HepG2 (cell line): ENCODE results near the gene SDK1. TPM values are rescaled to one million over a fixed set of nuclear protein-coding genes. Genes with fewer than 3 reads are reported as not detected.

Source experiments
- ATAC-seq: fragments of 200-7000 bp; cut with Tn5 transposase; 3 replicates; pipeline ENCODE4 v1.9.1; 2020; ENCODE audit warnings: mild to moderate bottlenecking, moderate library complexity
- BruUV-seq: library from RNA; stranded (reverse); fragments of 400-500 nt; replicated peaks from 2 replicates; lab custom pipeline; 2021; lab: Mats Ljungman, UMichigan
- CTCF ChIA-PET: fragments of 300-600 bp; formaldehyde crosslinking; extraction: SDS; loops from one replicate; lab custom pipeline; 2021; ENCODE audit warnings: low total read pairs, inconsistent platforms, low intra/inter-chr PET ratio; lab: Yijun Ruan, JAX
- POLR2A ChIA-PET: fragments of 350-600 bp; sonication (Branson Sonifier 250); formaldehyde crosslinking; loops from one replicate; lab custom pipeline; 2020; ENCODE audit warnings: antibody characterized with exemption, inconsistent platforms; lab: Yijun Ruan, JAX
- DNase-seq: peaks from one replicate; pipeline ENCODE4 v3.0.0-alpha.2; 2015; ENCODE audit warnings: low spot score
- FAIRE-seq: peaks from 3 replicates; lab custom pipeline; 2011; peaks lifted over from hg19 to GRCh38; lab: Jason Lieb, UNC
- H2AFZ ChIP-seq: one replicate; pipeline ENCODE4 v1.6.1; 2011; ENCODE audit warnings: low read length, inconsistent platforms
- H3K27ac ChIP-seq: fragments of 300-600 bp; 3 replicates; pipeline ENCODE4 v1.8.0; 2011; ENCODE audit warnings: mixed run types, mild to moderate bottlenecking, mixed read lengths, low read length, inconsistent platforms; ENCODE audit not compliant: insufficient read depth; ENCODE audit errors: extremely low read length
- H3K27me3 ChIP-seq, 2 experiments: fragments of 200-600 bp in 1 of 2; 2 replicates in 1 of 2; 3 replicates in 1 of 2; pipeline versions ENCODE4 v1.6.0 to v1.8.0; 2011; ENCODE audit warnings: low read length in 2 of 2, mild to moderate bottlenecking in 2 of 2, moderate library complexity in 2 of 2, inconsistent platforms in 1 of 2; ENCODE audit not compliant: insufficient read depth in 2 of 2, control insufficient read depth in 1 of 2
- H3K36me3 ChIP-seq, 2 experiments: fragments of 200-600 bp in 1 of 2; replicated peaks in 1 of 2; 2 replicates in 1 of 2; 3 replicates in 1 of 2; pipeline versions ENCODE4 v1.5.1 to v1.8.0; 2011; ENCODE audit warnings: low read length in 2 of 2, inconsistent platforms in 1 of 2; ENCODE audit not compliant: insufficient read depth in 2 of 2, control insufficient read depth in 1 of 2
- H3K4me1 ChIP-seq: 2 replicates; pipeline ENCODE4 v1.5.1; 2012; ENCODE audit warnings: low read length, inconsistent platforms; ENCODE audit not compliant: insufficient read depth
- H3K4me2 ChIP-seq: 2 replicates; pipeline ENCODE4 v1.6.0; 2011; ENCODE audit warnings: low read depth, low read length, inconsistent platforms
- H3K4me3 ChIP-seq, 3 experiments: fragments of 200-600 bp in 1 of 3; sonication (generic), shearing (Covaris generic) in 1 of 3; replicated peaks in 1 of 3; 2 replicates each; pipeline ENCODE4 v1.5.1; 2011 to 2016; ENCODE audit warnings: low read length in 3 of 3, inconsistent platforms in 2 of 3, low read depth in 2 of 3, mild to moderate bottlenecking in 2 of 3, control low read depth in 1 of 3, mixed read lengths in 1 of 3; ENCODE audit not compliant: insufficient read depth in 1 of 3
- H3K79me2 ChIP-seq: one replicate; pipeline ENCODE4 v1.6.1; 2011; ENCODE audit warnings: low read length, inconsistent platforms; ENCODE audit not compliant: insufficient read depth
- H3K9ac ChIP-seq: 2 replicates; pipeline ENCODE4 v1.6.0; 2011; ENCODE audit warnings: mild to moderate bottlenecking, low read depth, low read length, inconsistent platforms; ENCODE audit not compliant: insufficient read depth
- H3K9me3 ChIP-seq: 2 replicates; pipeline ENCODE4 v1.5.1; 2012; ENCODE audit warnings: mild to moderate bottlenecking, low read length
- H4K20me1 ChIP-seq: 2 replicates; pipeline ENCODE4 v1.6.0; 2011; ENCODE audit warnings: inconsistent platforms, mild to moderate bottlenecking, low read length, moderate library complexity; ENCODE audit not compliant: insufficient read depth
- ARNTL ChIP-seq: sonication (generic); formaldehyde crosslinking; IDR thresholded peaks from 2 replicates; pipeline ENCODE4 v1.4.0; 2020; ENCODE audit warnings: mild to moderate bottlenecking, missing genetic modification reagents
- CENPT ChIP-seq: sonication (generic); formaldehyde crosslinking; IDR thresholded peaks from 2 replicates; pipeline ENCODE4 v1.8.0; 2022; ENCODE audit warnings: low read depth, mild to moderate bottlenecking, moderate library complexity, missing genetic modification reagents
- HIVEP1 ChIP-seq: sonication (generic); formaldehyde crosslinking; IDR thresholded peaks from 2 replicates; pipeline ENCODE4 v1.4.0; 2020; ENCODE audit warnings: mild to moderate bottlenecking, missing genetic modification reagents
- HOXA3 ChIP-seq: sonication (generic); formaldehyde crosslinking; IDR thresholded peaks from 2 replicates; pipeline ENCODE4 v1.5.0; 2020; ENCODE audit warnings: missing genetic modification reagents
- JARID2 ChIP-seq: sonication (generic); formaldehyde crosslinking; IDR thresholded peaks from 2 replicates; pipeline ENCODE4 v1.8.1; 2023; ENCODE audit warnings: missing genetic modification reagents, inconsistent platforms; ENCODE audit not compliant: insufficient replicate concordance
- KAT7 ChIP-seq: IDR thresholded peaks from 2 replicates; pipeline ENCODE4 v1.6.1; 2018; ENCODE audit warnings: borderline replicate concordance, missing compliant biosample characterization
- ONECUT2 ChIP-seq: sonication (generic); formaldehyde crosslinking; IDR thresholded peaks from 2 replicates; pipeline ENCODE4 v1.4.0; 2020; ENCODE audit warnings: missing genetic modification reagents
- PHF5A ChIP-seq: IDR thresholded peaks from one replicate; pipeline ENCODE4 v1.6.1; 2018; ENCODE audit warnings: low read depth, missing genetic modification reagents; ENCODE audit not compliant: unreplicated experiment
- ZMAT3 ChIP-seq: sonication (generic); formaldehyde crosslinking; conservative IDR thresholded peaks from 2 replicates; pipeline ENCODE4 v1.7.0; 2021; ENCODE audit warnings: missing genetic modification reagents
- ZNF234 ChIP-seq: sonication (generic); formaldehyde crosslinking; conservative IDR thresholded peaks from 2 replicates; pipeline ENCODE4 v1.5.1; 2020; ENCODE audit warnings: mild to moderate bottlenecking, missing genetic modification reagents
- ZNF644 ChIP-seq: IDR thresholded peaks from 2 replicates; pipeline ENCODE4 v1.6.1; 2016; ENCODE audit warnings: low read depth
- WGBS: methylation state at CpG from one replicate; pipeline ENCODE4 v1.1.6; 2017; ENCODE audit warnings: low lambda C conversion rate; 5-methylcytosine and 5-hydroxymethylcytosine counted together
- in situ Hi-C: cut with HindIII; loops from 2 replicates; pipeline ENCODE4 v1.10.0; 2017; ENCODE audit warnings: low pct_unique_long_range_greater_than_20kb; ENCODE audit not compliant: extremely low pct_ligation_motif_present
- intact Hi-C: fragments of 100-400 bp; cut with micrococcal nuclease; formaldehyde crosslinking; loops from one replicate; pipeline ENCODE4 v1.10.0; 2022; ENCODE audit not compliant: unreplicated experiment
- polyA plus RNA-seq, 8 experiments: library from polyadenylated mRNA; depleted of rRNA in 3 of 8; stranded (reverse) in 7 of 8; unstranded in 1 of 8; fragments of >200 nt; fragmentation: Illumina TruSeq in 4 of 8; extraction: Trizol in 4 of 8; gene quantifications; 2 replicates each; pipeline versions ENCODE4 v1.2.1 to v1.2.3, GENCODE V29; 2011 to 2016; ENCODE audit warnings: low read depth in 4 of 8, missing spikeins in 1 of 8, mixed read lengths in 1 of 8; ENCODE audit not compliant: insufficient read depth in 1 of 8
- total RNA-seq, 5 experiments: library from RNA; depleted of rRNA; stranded (reverse); fragments of >200 nt; fragmentation: Illumina TruSeq; extraction: Trizol; gene quantifications; 2 replicates each; pipeline ENCODE4 v1.2.3, GENCODE V29; 2016; ENCODE audit warnings: low read depth in 1 of 5
- TF ChIP-seq, protein P1 (sequence below): IDR thresholded peaks from 2 replicates; pipeline ENCODE4 v1.6.1; 2016; ENCODE audit warnings: low read depth, borderline replicate concordance
- TF ChIP-seq, protein P2 (sequence below): sonication (generic); formaldehyde crosslinking; IDR thresholded peaks from 2 replicates; pipeline ENCODE4 v1.5.0; 2020; ENCODE audit warnings: missing genetic modification reagents, mild to moderate bottlenecking, borderline replicate concordance
- TF ChIP-seq, protein P3 (sequence below): sonication (generic); formaldehyde crosslinking; IDR thresholded peaks from one replicate; pipeline ENCODE4 v1.5.1; 2020; ENCODE audit warnings: mild to moderate bottlenecking, missing genetic modification reagents; ENCODE audit errors: not compliant biosample characterization

The SDK1 gene
- total and polyA plus RNA-seq, 2 of the 13 experiments (the other 11 are each of a cell fraction or from before 2014, with no cell fraction given), result 0.35 to 2.4 TPM

DNA sequence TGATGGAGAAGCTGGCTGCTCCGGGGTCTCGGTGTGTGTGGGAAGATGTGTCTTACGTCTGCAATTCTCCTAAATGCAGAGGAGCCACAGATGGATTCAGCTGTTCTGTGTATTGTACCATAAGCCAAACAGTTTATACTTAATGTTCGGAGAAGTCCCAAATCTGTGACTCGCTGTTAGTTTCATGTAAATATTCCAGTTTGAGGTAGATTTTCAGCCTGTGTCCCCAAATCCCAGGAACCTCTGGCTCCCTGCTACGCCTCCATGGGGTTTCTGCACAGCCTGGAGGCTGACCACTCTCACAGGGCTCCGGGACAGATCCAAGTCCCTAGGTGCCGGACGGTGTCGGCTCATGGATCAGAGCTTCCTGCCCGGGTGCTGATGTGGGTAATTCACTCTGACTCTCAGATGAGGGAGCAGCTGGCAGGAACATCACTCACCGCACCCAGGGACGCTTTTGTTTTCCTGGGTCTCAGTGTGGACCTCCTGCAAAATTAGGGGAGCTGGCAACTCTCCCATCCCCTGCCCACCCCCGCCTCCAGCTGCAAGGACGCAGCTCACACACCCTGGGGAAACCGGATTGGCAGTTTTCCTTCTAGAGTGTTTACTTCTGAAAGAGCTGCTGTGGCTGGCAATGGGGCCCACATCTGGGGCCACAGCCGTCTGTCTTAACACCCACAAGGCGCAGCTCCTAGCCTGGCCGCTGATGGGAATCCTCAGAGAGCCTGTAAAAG is 960.0 kb downstream of the SDK1 start:
- no peaks in the 10 kb centered on the region for H3K4me1 ChIP-seq
- CTCF ChIA-PET, result no interaction called here
- FAIRE-seq (no peak), DNase-seq (no peak), ATAC-seq (no peak)
- H3K36me3 ChIP-seq, result no peaks in the 10 kb centered on the region
- 80% methylated on average over 14 of the region's 19 CpGs for WGBS
- no TSS peak for BruUV-seq
- TF ChIP-seq CENPT (CRISPR knock-in tag) (no peak), JARID2 (CRISPR knock-in tag) (no peak), HIVEP1 (CRISPR knock-in tag) (no peak), ARNTL (CRISPR knock-in tag) (no peak), ZMAT3 (CRISPR knock-in tag) (no peak), HOXA3 (no peak), PHF5A (CRISPR knock-in tag) (no peak), ZNF234 (no peak), ZNF644 (CRISPR knock-in tag) (no peak), ONECUT2 (CRISPR knock-in tag) (no peak), KAT7 (CRISPR knock-in tag) (no peak)
- TF ChIP-seq, protein P1, sequence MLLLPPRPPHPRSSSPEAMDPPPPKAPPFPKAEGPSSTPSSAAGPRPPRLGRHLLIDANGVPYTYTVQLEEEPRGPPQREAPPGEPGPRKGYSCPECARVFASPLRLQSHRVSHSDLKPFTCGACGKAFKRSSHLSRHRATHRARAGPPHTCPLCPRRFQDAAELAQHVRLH (CRISPR knock-in tag), result no peak
- TF ChIP-seq, protein P2, sequence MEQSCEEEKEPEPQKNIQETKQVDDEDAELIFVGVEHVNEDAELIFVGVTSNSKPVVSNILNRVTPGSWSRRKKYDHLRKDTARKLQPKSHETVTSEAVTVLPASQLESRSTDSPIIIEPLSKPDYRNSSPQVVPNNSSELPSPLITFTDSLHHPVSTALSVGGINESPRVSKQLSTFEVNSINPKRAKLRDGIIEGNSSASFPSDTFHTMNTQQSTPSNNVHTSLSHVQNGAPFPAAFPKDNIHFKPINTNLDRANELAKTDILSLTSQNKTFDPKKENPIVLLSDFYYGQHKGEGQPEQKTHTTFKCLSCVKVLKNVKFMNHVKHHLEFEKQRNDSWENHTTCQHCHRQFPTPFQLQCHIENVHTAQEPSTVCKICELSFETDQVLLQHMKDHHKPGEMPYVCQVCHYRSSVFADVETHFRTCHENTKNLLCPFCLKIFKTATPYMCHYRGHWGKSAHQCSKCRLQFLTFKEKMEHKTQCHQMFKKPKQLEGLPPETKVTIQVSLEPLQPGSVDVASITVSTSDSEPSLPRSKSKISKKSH (CRISPR knock-in tag), result no peak
- TF ChIP-seq, protein P3, sequence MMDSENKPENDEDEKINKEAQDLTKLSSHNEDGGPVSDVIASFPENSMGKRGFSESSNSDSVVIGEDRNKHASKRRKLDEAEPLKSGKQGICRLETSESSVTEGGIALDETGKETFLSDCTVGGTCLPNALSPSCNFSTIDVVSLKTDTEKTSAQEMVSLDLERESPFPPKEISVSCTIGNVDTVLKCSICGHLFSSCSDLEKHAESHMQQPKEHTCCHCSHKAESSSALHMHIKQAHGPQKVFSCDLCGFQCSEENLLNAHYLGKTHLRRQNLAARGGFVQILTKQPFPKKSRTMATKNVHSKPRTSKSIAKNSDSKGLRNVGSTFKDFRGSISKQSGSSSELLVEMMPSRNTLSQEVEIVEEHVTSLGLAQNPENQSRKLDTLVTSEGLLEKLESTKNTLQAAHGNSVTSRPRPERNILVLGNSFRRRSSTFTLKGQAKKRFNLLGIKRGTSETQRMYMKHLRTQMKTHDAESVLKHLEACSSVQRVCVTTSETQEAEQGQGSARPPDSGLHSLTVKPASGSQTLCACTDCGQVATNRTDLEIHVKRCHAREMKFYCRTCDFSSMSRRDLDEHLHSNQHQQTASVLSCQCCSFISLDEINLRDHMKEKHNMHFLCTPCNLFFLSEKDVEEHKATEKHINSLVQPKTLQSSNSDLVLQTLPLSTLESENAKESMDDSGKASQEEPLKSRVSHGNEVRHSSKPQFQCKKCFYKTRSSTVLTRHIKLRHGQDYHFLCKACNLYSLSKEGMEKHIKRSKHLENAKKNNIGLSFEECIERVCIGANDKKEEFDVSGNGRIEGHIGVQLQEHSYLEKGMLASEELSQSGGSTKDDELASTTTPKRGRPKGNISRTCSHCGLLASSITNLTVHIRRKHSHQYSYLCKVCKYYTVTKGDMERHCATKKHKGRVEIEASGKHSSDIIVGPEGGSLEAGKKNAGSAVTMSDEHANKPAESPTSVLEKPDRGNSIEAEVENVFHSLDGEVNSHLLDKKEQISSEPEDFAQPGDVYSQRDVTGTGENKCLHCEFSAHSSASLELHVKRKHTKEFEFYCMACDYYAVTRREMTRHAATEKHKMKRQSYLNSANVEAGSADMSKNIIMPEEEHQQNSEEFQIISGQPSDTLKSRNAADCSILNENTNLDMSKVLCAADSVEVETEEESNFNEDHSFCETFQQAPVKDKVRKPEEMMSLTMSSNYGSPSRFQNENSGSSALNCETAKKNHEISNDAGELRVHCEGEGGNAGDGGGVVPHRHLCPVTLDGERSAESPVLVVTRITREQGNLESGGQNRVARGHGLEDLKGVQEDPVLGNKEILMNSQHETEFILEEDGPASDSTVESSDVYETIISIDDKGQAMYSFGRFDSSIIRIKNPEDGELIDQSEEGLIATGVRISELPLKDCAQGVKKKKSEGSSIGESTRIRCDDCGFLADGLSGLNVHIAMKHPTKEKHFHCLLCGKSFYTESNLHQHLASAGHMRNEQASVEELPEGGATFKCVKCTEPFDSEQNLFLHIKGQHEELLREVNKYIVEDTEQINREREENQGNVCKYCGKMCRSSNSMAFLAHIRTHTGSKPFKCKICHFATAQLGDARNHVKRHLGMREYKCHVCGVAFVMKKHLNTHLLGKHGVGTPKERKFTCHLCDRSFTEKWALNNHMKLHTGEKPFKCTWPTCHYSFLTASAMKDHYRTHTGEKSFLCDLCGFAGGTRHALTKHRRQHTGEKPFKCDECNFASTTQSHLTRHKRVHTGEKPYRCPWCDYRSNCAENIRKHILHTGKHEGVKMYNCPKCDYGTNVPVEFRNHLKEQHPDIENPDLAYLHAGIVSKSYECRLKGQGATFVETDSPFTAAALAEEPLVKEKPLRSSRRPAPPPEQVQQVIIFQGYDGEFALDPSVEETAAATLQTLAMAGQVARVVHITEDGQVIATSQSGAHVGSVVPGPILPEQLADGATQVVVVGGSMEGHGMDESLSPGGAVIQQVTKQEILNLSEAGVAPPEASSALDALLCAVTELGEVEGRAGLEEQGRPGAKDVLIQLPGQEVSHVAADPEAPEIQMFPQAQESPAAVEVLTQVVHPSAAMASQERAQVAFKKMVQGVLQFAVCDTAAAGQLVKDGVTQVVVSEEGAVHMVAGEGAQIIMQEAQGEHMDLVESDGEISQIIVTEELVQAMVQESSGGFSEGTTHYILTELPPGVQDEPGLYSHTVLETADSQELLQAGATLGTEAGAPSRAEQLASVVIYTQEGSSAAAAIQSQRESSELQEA (CRISPR knock-in tag), result no peak
- H3K9ac ChIP-seq, result no peak overlapping the region
- POLR2A ChIA-PET, result no interaction called here
- no peaks in the 10 kb centered on the region for H4K20me1 ChIP-seq
- intact Hi-C loops (no loop called here), in situ Hi-C loops (no loop called here)
- H3K4me3 ChIP-seq, result no peak overlapping the region
- H3K27me3 ChIP-seq, result no peaks in the 10 kb centered on the region
- no peak overlapping the region for H2AFZ ChIP-seq
- H3K4me2 ChIP-seq, result no peak overlapping the region
- no peaks in the 10 kb centered on the region for H3K9me3 ChIP-seq
- H3K79me2 ChIP-seq, result no peaks in the 10 kb centered on the region
- no peak overlapping the region for H3K27ac ChIP-seq
